WTC11 (cell line): Measurements from ENCODE around the gene CROCC. TPM values are rescaled to one million over a fixed set of nuclear protein-coding genes. Genes with fewer than 3 reads are reported as not detected.

Experiments
- ATAC-seq: fragments of 200-7000 bp; cut with Tn5 transposase; 2 replicates; pipeline ENCODE4 v1.10.0; 2021; ENCODE audit warnings: mild to moderate bottlenecking, moderate library complexity
- CTCF ChIA-PET: fragments of 300-600 bp; sonication (Branson Sonifier 250); formaldehyde crosslinking; loops from one replicate; lab custom pipeline; 2021; ENCODE audit warnings: antibody characterized with exemption; lab: Charles Lee
- POLR2A ChIA-PET: fragments of 350-600 bp; sonication (Branson Sonifier 250); formaldehyde crosslinking; loops from one replicate; lab custom pipeline; 2021; ENCODE audit warnings: antibody characterized with exemption; lab: Charles Lee
- DNase-seq: peaks from one replicate; pipeline ENCODE4 v3.0.0; 2021; ENCODE audit warnings: low spot score
- H3K27ac Mint-ChIP-seq: 2 replicates; pipeline ENCODE4 v1.8.0; 2021; ENCODE audit warnings: mixed read lengths
- H3K27me3 Mint-ChIP-seq: 2 replicates; pipeline ENCODE4 v1.8.0; 2021; ENCODE audit warnings: low read depth, mild to moderate bottlenecking, moderate library complexity, mixed read lengths
- H3K36me3 Mint-ChIP-seq: 2 replicates; pipeline ENCODE4 v1.8.0; 2021; ENCODE audit warnings: mixed read lengths
- H3K4me1 Mint-ChIP-seq: 2 replicates; pipeline ENCODE4 v1.8.0; 2022; ENCODE audit warnings: mixed read lengths
- H3K4me3 Mint-ChIP-seq: 2 replicates; pipeline ENCODE4 v1.8.0; 2021; ENCODE audit warnings: mild to moderate bottlenecking, moderate library complexity, mixed read lengths
- H3K9me3 Mint-ChIP-seq: 2 replicates; pipeline ENCODE4 v1.8.0; 2021; ENCODE audit warnings: mixed read lengths
- AR ChIP-seq: fragments of 250-450 bp; sonication (Bioruptor Pico); IDR thresholded peaks from 2 replicates; pipeline ENCODE4 v1.9.0; 2021; ENCODE audit warnings: mild to moderate bottlenecking
- ATF6 ChIP-seq: sonication (generic); formaldehyde crosslinking; IDR thresholded peaks from 2 replicates; pipeline ENCODE4 v1.8.1; 2023; ENCODE audit warnings: mild to moderate bottlenecking, missing genetic modification reagents
- CREB1 ChIP-seq: sonication (generic); formaldehyde crosslinking; IDR thresholded peaks from 2 replicates; pipeline ENCODE4 v1.8.0; 2023; ENCODE audit warnings: mild to moderate bottlenecking, missing genetic modification reagents
- CTCF ChIP-seq: fragments of 200-600 bp; IDR thresholded peaks from 2 replicates; pipeline ENCODE4 v1.8.0; 2022; ENCODE audit warnings: antibody characterized with exemption
- EMX1 ChIP-seq: fragments of 250-450 bp; sonication (Bioruptor Pico); IDR thresholded peaks from 2 replicates; pipeline ENCODE4 v1.8.0; 2021; ENCODE audit warnings: mild to moderate bottlenecking
- ESRRA ChIP-seq: sonication (generic); formaldehyde crosslinking; IDR thresholded peaks from 2 replicates; pipeline ENCODE4 v1.8.1; 2022; ENCODE audit warnings: mild to moderate bottlenecking, missing genetic modification reagents, borderline replicate concordance
- FOXK1 ChIP-seq: sonication (generic); formaldehyde crosslinking; IDR thresholded peaks from 2 replicates; pipeline ENCODE4 v1.8.0; 2022; ENCODE audit warnings: mild to moderate bottlenecking, moderate library complexity, missing genetic modification reagents
- MAX ChIP-seq: sonication (generic); formaldehyde crosslinking; IDR thresholded peaks from 2 replicates; pipeline ENCODE4 v1.8.0; 2022; ENCODE audit warnings: mild to moderate bottlenecking, missing genetic modification reagents
- MLX ChIP-seq: sonication (generic); formaldehyde crosslinking; IDR thresholded peaks from 2 replicates; pipeline ENCODE4 v1.8.1; 2023; ENCODE audit warnings: mild to moderate bottlenecking, missing genetic modification reagents, moderate library complexity
- MXD4 ChIP-seq: fragments of 250-450 bp; sonication (Bioruptor Pico); IDR thresholded peaks from 2 replicates; pipeline ENCODE4 v1.8.0; 2021; ENCODE audit warnings: mild to moderate bottlenecking, moderate library complexity, borderline replicate concordance
- NFE2L1 ChIP-seq: sonication (generic); formaldehyde crosslinking; IDR thresholded peaks from 2 replicates; pipeline ENCODE4 v1.8.1; 2023; ENCODE audit warnings: missing genetic modification reagents
- PRDM15 ChIP-seq: sonication (generic); formaldehyde crosslinking; IDR thresholded peaks from 2 replicates; pipeline ENCODE4 v1.8.0; 2022; ENCODE audit warnings: missing genetic modification reagents
- PRRX2 ChIP-seq: fragments of 250-450 bp; sonication (Bioruptor Pico); IDR thresholded peaks from 2 replicates; pipeline ENCODE4 v1.8.0; 2021; ENCODE audit warnings: mild to moderate bottlenecking
- TEAD4 ChIP-seq: sonication (generic); formaldehyde crosslinking; IDR thresholded peaks from 2 replicates; pipeline ENCODE4 v1.8.0; 2022; ENCODE audit warnings: mild to moderate bottlenecking, missing genetic modification reagents
- USF2 ChIP-seq: sonication (generic); formaldehyde crosslinking; IDR thresholded peaks from 2 replicates; pipeline ENCODE4 v1.8.1; 2023; ENCODE audit warnings: mild to moderate bottlenecking, missing genetic modification reagents, moderate library complexity
- ZBTB43 ChIP-seq: sonication (generic); formaldehyde crosslinking; IDR thresholded peaks from 2 replicates; pipeline ENCODE4 v1.8.1; 2023; ENCODE audit warnings: mild to moderate bottlenecking, missing genetic modification reagents
- ZNF281 ChIP-seq: sonication (generic); formaldehyde crosslinking; IDR thresholded peaks from 2 replicates; pipeline ENCODE4 v1.8.0; 2023; ENCODE audit warnings: mild to moderate bottlenecking, missing genetic modification reagents
- total RNA-seq: library from RNA; stranded (reverse); gene quantifications from 3 replicates; pipeline ENCODE4 v1.2.3, GENCODE V29; 2021

The CROCC gene
- total RNA-seq, 1 experiment from 2014 or later, result 75.6 TPM

- TF ChIP-seq AR (CRISPR knock-in tag) (no peak), ZBTB43 (no peak), CREB1 (CRISPR knock-in tag) (no peak), PRRX2 (CRISPR knock-in tag) (no peak), MXD4 (CRISPR knock-in tag) (no peak), EMX1 (CRISPR knock-in tag) (no peak), ESRRA (CRISPR knock-in tag) (no peak), MAX (CRISPR knock-in tag) (no peak), NFE2L1 (no peak), CTCF (no peak), ZNF281 (CRISPR knock-in tag) (no peak), MLX (CRISPR knock-in tag) (no peak), FOXK1 (CRISPR knock-in tag) (no peak)
- Mint-ChIP-seq H3K27ac (no peak overlapping the region), H3K9me3 (no peaks in the 10 kb centered on the region), H3K4me3 (no peak overlapping the region), H3K27me3 (no peaks in the 10 kb centered on the region), H3K4me1 (peaks cover 4% of the 10 kb centered on the region), H3K36me3 (peaks cover 18% of the 10 kb centered on the region)
- ChIA-PET CTCF (no interaction called here), POLR2A (no interaction called here)
- no peak for DNase-seq
- no peak for ATAC-seq
These were observed 36.0 kb downstream of the CROCC start for GRCh38 chr1:16957731-16958130.

GRCh38 chr1:16958475-16958874 is 36.7 kb downstream of the CROCC start:
- DNase-seq (no peak), ATAC-seq (no peak)
- peaks cover 18% of the 10 kb centered on the region for H3K36me3 Mint-ChIP-seq
- no peaks in the 10 kb centered on the region for H3K9me3 Mint-ChIP-seq
- CTCF ChIA-PET, result interaction anchor here (3.2 kb wide), 1 partner anchor 338 kb away, joined by 34 read pairs; no protein-coding TSS in a partner anchor
- H3K27ac Mint-ChIP-seq, result no peak overlapping the region
- TF ChIP-seq PRDM15 (CRISPR knock-in tag), result no peak
- no peak for TF ChIP-seq TEAD4 (CRISPR knock-in tag)
- TF ChIP-seq USF2, result no peak
- no peak for TF ChIP-seq ATF6
- no peaks in the 10 kb centered on the region for H3K27me3 Mint-ChIP-seq
- peaks cover 4% of the 10 kb centered on the region for H3K4me1 Mint-ChIP-seq
- POLR2A ChIA-PET, result no interaction called here
- no peak overlapping the region for H3K4me3 Mint-ChIP-seq
